Kidney (tissue), 14 donors: ENCODE results near the gene CLIC5. TPM values are rescaled to one million over a fixed set of nuclear protein-coding genes. Genes with fewer than 3 reads are reported as not detected.

Experiments
- DNase-seq, 5 donors: peaks; one replicate each; pipeline ENCODE4 v3.0.0-alpha.2; 2013 to 2020
- FAIRE-seq: peaks from 2 replicates; lab custom pipeline; 2012; peaks lifted over from hg19 to GRCh38; lab: Jason Lieb, UNC
- H3K27ac ChIP-seq, 2 donors: one replicate each; pipeline ENCODE4 v1.7.0; 2013; ENCODE audit warnings: low read depth in 2 of 2, low read length in 2 of 2, inconsistent platforms in 1 of 2
- H3K27me3 ChIP-seq: one replicate; pipeline ENCODE4 v1.7.1; 2013; ENCODE audit warnings: low read length, inconsistent platforms; ENCODE audit not compliant: control insufficient read depth, insufficient read depth
- H3K36me3 ChIP-seq, 3 donors: one replicate each; pipeline versions ENCODE4 v1.7.0 to v1.7.1; 2013; ENCODE audit warnings: low read length in 3 of 3, control low read depth in 1 of 3, inconsistent platforms in 1 of 3; ENCODE audit not compliant: insufficient read depth in 3 of 3, control insufficient read depth in 2 of 3
- H3K4me1 ChIP-seq, 3 donors: one replicate each; pipeline versions ENCODE4 v1.7.0 to v1.7.1; 2013; ENCODE audit warnings: low read length in 3 of 3, inconsistent platforms in 1 of 3, low read depth in 1 of 3; ENCODE audit not compliant: control insufficient read depth in 2 of 3, insufficient read depth in 2 of 3
- H3K4me3 ChIP-seq, 3 donors: one replicate each; pipeline versions ENCODE4 v1.7.0 to v1.8.1; 2013; ENCODE audit warnings: low read length in 3 of 3, control low read depth in 1 of 3, inconsistent platforms in 1 of 3
- H3K9ac ChIP-seq, 3 donors: one replicate each; pipeline versions ENCODE4 v1.7.0 to v1.7.1; 2013; ENCODE audit warnings: low read length in 3 of 3, control low read depth in 1 of 3, inconsistent platforms in 1 of 3
- H3K9me3 ChIP-seq, 3 donors: one replicate each; pipeline versions ENCODE4 v1.7.0 to v1.7.1; 2013; ENCODE audit warnings: low read length in 3 of 3, control low read depth in 1 of 3, inconsistent platforms in 1 of 3; ENCODE audit not compliant: control insufficient read depth in 2 of 3, insufficient read depth in 1 of 3
- intact Hi-C: fragments of 100-400 bp; cut with DNase I; formaldehyde crosslinking; loops from one replicate; pipeline ENCODE4 v1.11.1; 2022
- polyA plus RNA-seq: library from polyadenylated mRNA; stranded (reverse); fragments of 350-450 nt; fragmentation: Illumina TruSeq; extraction: RNeasy Lipid Tissue Mini Kit (QIAGEN cat#74804); gene quantifications from one replicate; pipeline ENCODE4 v1.2.3, GENCODE V29; 2014; ENCODE audit warnings: low read depth, low replicate concordance; ENCODE audit not compliant: insufficient read depth
- total RNA-seq: library from RNA; stranded (reverse); fragmentation: NEBNext Ultra II Directional; extraction: Animal tissue kit (Norgen Biotek cat#: 25700); gene quantifications from one replicate; pipeline ENCODE4 v1.2.1, GENCODE V29; 2021
- TF ChIP-seq, protein P1 (sequence below): IDR thresholded peaks from 3 replicates; pipeline ENCODE4 v1.5.1; 2012; ENCODE audit warnings: mild to moderate bottlenecking, moderate library complexity, borderline replicate concordance; ENCODE audit not compliant: insufficient read depth; ENCODE audit errors: extremely low read depth
- donor health status: control.
- donor health status: control.
- donor health status: control.
- donor health status: control.
- donor health status: control.
- donor health status: DM: yes; HTN: yes; CAD: no.
- donor health status: Normal renal cell carcinoma (clear cell type).

CLIC5 gene
- total and polyA plus RNA-seq, 2 donors from 2014 or later = 7.4 to 54.3 TPM

DNA sequence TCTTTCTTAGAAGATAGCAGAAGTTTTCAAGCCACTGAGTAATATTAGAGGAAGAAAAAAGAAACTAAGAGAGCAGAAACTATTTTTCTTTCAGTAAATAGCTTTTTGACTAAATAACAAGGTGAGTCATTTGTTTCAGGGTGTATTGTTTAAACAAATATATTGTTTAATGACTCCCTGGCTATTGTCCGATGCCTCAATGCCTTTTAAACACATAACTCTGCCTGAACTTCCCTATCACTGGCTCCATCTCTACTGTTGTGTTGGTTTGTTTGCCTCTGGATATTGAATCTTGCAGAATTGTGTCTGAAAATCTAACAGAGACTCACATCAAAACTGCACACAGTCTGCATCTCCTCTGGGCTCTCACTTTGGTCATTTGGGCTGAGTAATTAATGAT is 19.6 kb upstream of the CLIC5 start:
- Histone ChIP-seq H3K9me3 (no peaks in the 10 kb centered on the region), H3K4me3 (no peak overlapping the region), H3K36me3 (no peaks in the 10 kb centered on the region), H3K27me3 (no peaks in the 10 kb centered on the region), H3K27ac (no peak overlapping the region), H3K9ac (no peak overlapping the region), H3K4me1 (no peaks in the 10 kb centered on the region)
- intact Hi-C loops = no loop called here
- no peak for FAIRE-seq
- TF ChIP-seq, protein P1, sequence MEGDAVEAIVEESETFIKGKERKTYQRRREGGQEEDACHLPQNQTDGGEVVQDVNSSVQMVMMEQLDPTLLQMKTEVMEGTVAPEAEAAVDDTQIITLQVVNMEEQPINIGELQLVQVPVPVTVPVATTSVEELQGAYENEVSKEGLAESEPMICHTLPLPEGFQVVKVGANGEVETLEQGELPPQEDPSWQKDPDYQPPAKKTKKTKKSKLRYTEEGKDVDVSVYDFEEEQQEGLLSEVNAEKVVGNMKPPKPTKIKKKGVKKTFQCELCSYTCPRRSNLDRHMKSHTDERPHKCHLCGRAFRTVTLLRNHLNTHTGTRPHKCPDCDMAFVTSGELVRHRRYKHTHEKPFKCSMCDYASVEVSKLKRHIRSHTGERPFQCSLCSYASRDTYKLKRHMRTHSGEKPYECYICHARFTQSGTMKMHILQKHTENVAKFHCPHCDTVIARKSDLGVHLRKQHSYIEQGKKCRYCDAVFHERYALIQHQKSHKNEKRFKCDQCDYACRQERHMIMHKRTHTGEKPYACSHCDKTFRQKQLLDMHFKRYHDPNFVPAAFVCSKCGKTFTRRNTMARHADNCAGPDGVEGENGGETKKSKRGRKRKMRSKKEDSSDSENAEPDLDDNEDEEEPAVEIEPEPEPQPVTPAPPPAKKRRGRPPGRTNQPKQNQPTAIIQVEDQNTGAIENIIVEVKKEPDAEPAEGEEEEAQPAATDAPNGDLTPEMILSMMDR = no peak
- DNase-seq = no peak

DNA sequence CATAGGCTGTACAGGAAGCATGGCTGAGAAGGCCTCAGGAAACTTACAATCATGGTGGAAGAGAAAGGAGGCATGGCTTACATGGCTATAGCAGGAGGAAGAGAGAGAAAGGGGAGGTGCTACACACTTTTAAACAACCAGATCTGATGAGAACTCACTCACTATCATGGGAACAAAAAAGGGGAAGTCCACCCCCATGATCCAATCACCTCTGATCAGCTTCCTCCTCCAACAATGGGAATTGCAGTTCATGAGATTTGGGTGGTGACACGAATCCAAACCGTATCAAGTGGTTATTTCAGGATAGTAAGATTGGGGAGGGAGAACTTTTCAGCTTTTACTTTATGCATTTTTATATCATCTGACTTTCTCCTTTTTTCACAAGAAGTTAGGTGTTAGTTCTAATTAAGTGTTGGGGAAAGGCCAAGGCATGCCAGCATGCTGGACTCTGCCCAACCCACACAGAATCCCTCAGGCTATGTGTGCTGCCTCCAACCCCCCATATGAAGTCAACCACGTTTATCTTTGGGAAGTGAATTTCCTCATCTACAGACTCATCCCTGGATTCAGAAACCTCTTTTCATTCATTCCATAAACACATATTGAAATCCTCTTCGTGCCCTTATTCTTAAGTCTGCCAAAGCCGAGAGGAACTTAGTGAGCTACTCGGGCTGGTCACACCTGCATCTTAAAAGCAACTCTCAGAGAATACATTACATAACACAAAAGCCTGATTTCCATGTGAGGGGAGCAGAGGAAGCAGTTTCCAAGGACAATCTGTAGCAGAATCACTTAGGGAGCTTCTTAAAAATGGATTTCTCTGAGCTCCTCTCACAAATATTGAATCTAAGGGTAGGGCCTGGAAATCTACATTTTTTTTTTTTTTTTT is 16.7 kb upstream of the CLIC5 start:
- H3K9me3 ChIP-seq = no peaks in the 10 kb centered on the region
- H3K4me1 ChIP-seq = no peaks in the 10 kb centered on the region
- no peak overlapping the region for H3K27ac ChIP-seq
- no peak for DNase-seq
- no peak for FAIRE-seq
- intact Hi-C loops = no loop called here
- H3K9ac ChIP-seq = no peak overlapping the region
- H3K4me3 ChIP-seq = no peak overlapping the region
- TF ChIP-seq, protein P1 = no peak
- no peaks in the 10 kb centered on the region for H3K36me3 ChIP-seq
- no peaks in the 10 kb centered on the region for H3K27me3 ChIP-seq

DNA sequence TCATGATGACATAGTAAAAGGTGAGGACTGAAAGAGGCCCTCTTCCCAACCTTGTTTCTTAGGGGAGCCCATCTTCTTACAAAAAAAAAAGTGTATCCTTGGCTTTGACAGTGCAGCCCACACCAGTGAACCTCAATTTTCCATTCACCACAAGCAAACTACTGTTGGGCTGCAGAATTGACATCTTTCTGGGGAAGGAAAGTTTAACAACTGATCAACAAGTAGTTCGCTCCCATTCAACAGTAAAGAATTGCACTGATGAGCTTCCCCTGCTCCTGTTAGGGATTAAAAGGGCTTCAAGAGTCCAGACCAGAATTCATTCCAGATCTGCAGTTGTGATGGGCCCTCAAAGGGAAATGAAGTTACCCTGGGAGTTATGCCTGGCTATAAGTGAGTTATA is 13.9 kb upstream of the CLIC5 start:
- Histone ChIP-seq H3K9me3 (no peaks in the 10 kb centered on the region), H3K27ac (no peak overlapping the region), H3K27me3 (no peaks in the 10 kb centered on the region), H3K4me3 (no peak overlapping the region), H3K36me3 (no peaks in the 10 kb centered on the region), H3K9ac (no peak overlapping the region), H3K4me1 (no peaks in the 10 kb centered on the region)
- intact Hi-C loops = no loop called here
- DNase-seq (no peak), FAIRE-seq (no peak)
- TF ChIP-seq, protein P1 = no peak
